Liver (tissue), 9 donors: ENCODE data around the gene CDH22. TPM values are rescaled to one million over a fixed set of nuclear protein-coding genes. Genes with fewer than 3 reads are reported as not detected.

Source experiments
- DNase-seq: peaks from one replicate; pipeline ENCODE4 v3.0.0-alpha.2; 2017; ENCODE audit warnings: low spot score
- H3K27ac ChIP-seq, 2 donors: one replicate each; pipeline ENCODE4 v1.7.0; 2013; ENCODE audit warnings: inconsistent platforms in 2 of 2, low read length in 2 of 2, control low read depth in 1 of 2, low read depth in 1 of 2, mild to moderate bottlenecking in 1 of 2
- H3K27me3 ChIP-seq, 4 donors: one replicate each; pipeline versions ENCODE4 v1.6.1 to v1.7.0; 2013; ENCODE audit warnings: low read length in 3 of 4, inconsistent platforms in 1 of 4, mild to moderate bottlenecking in 1 of 4, moderate library complexity in 1 of 4; ENCODE audit not compliant: control insufficient read depth in 4 of 4, insufficient read depth in 4 of 4
- H3K36me3 ChIP-seq, 4 donors: one replicate each; pipeline versions ENCODE4 v1.6.1 to v1.7.0; 2013; ENCODE audit warnings: low read length in 3 of 4, mild to moderate bottlenecking in 3 of 4, low read depth in 1 of 4, moderate library complexity in 1 of 4; ENCODE audit not compliant: control insufficient read depth in 4 of 4, insufficient read depth in 3 of 4
- H3K4me1 ChIP-seq, 4 donors: one replicate each; pipeline versions ENCODE4 v1.6.1 to v1.7.0; 2013; ENCODE audit warnings: low read length in 3 of 4, mild to moderate bottlenecking in 3 of 4, moderate library complexity in 1 of 4; ENCODE audit not compliant: control insufficient read depth in 4 of 4, insufficient read depth in 4 of 4
- H3K4me3 ChIP-seq, 3 donors: one replicate each; pipeline versions ENCODE4 v1.6.1 to v1.7.0; 2013; ENCODE audit warnings: low read length in 3 of 3, control low read depth in 1 of 3, low read depth in 1 of 3, mild to moderate bottlenecking in 1 of 3
- H3K9ac ChIP-seq, 2 donors: one replicate each; pipeline ENCODE4 v1.7.0; 2013; ENCODE audit warnings: low read length in 2 of 2, mild to moderate bottlenecking in 2 of 2, moderate library complexity in 2 of 2, control low read depth in 1 of 2, low read depth in 1 of 2
- H3K9me3 ChIP-seq, 4 donors: one replicate each; pipeline versions ENCODE4 v1.6.1 to v1.7.0; 2013; ENCODE audit warnings: low read length in 3 of 4; ENCODE audit not compliant: control insufficient read depth in 4 of 4
- ATF3 ChIP-seq: IDR thresholded peaks from 2 replicates; pipeline ENCODE4 v1.6.1; 2016; ENCODE audit warnings: antibody characterized with exemption
- CTCF ChIP-seq: fragments of 150-350 bp; IDR thresholded peaks from 2 replicates; pipeline ENCODE4 v1.5.1; 2017; ENCODE audit warnings: improper control_type of control experiment, low read depth, low read length; ENCODE audit not compliant: missing input control
- EGR1 ChIP-seq, 2 donors: IDR thresholded peaks; 2 replicates each; pipeline ENCODE4 v1.6.1; 2016 to 2018; ENCODE audit warnings: antibody characterized with exemption in 2 of 2, low read depth in 2 of 2
- FOXA1 ChIP-seq: IDR thresholded peaks from 2 replicates; pipeline ENCODE4 v1.6.1; 2016; ENCODE audit warnings: antibody characterized with exemption
- FOXA2 ChIP-seq: IDR thresholded peaks from 2 replicates; pipeline ENCODE4 v1.6.1; 2016; ENCODE audit warnings: antibody characterized with exemption
- GABPA ChIP-seq, 2 donors: IDR thresholded peaks in 1 of 2; conservative IDR thresholded peaks in 1 of 2; 2 replicates each; pipeline ENCODE4 v1.6.1; 2016; ENCODE audit warnings: antibody characterized with exemption in 2 of 2, mild to moderate bottlenecking in 1 of 2, moderate library complexity in 1 of 2
- HNF4A ChIP-seq, 2 donors: conservative IDR thresholded peaks; 2 replicates each; pipeline ENCODE4 v1.6.1; 2016; ENCODE audit warnings: antibody characterized with exemption in 2 of 2, mild to moderate bottlenecking in 2 of 2
- HNF4G ChIP-seq: IDR thresholded peaks from 2 replicates; pipeline ENCODE4 v1.6.1; 2016; ENCODE audit warnings: antibody characterized with exemption
- JUND ChIP-seq, 2 donors: IDR thresholded peaks; 2 replicates each; pipeline ENCODE4 v1.6.1; 2016; ENCODE audit warnings: antibody characterized with exemption in 2 of 2
- MAX ChIP-seq: IDR thresholded peaks from 2 replicates; pipeline ENCODE4 v1.6.1; 2016; ENCODE audit warnings: antibody characterized with exemption
- NR2F2 ChIP-seq: IDR thresholded peaks from 2 replicates; pipeline ENCODE4 v1.6.1; 2016; ENCODE audit warnings: antibody characterized with exemption
- RAD21 ChIP-seq, 2 donors: IDR thresholded peaks; 2 replicates each; pipeline ENCODE4 v1.6.1; 2016; ENCODE audit warnings: antibody characterized with exemption in 2 of 2, mild to moderate bottlenecking in 2 of 2
- REST ChIP-seq: IDR thresholded peaks from 2 replicates; pipeline ENCODE4 v1.6.1; 2016; ENCODE audit warnings: antibody characterized with exemption, mild to moderate bottlenecking
- RXRA ChIP-seq, 2 donors: IDR thresholded peaks; 2 replicates each; pipeline ENCODE4 v1.6.1; 2017 to 2018; ENCODE audit warnings: antibody characterized with exemption in 2 of 2, mild to moderate bottlenecking in 1 of 2
- SP1 ChIP-seq: IDR thresholded peaks from 2 replicates; pipeline ENCODE4 v1.6.1; 2018; ENCODE audit warnings: antibody characterized with exemption, mild to moderate bottlenecking
- TAF1 ChIP-seq: conservative IDR thresholded peaks from 2 replicates; pipeline ENCODE4 v1.6.1; 2016; ENCODE audit warnings: antibody characterized with exemption, mild to moderate bottlenecking
- YY1 ChIP-seq: IDR thresholded peaks from 2 replicates; pipeline ENCODE4 v1.6.1; 2016; ENCODE audit warnings: antibody characterized with exemption, mild to moderate bottlenecking
- ZBTB33 ChIP-seq: IDR thresholded peaks from 2 replicates; pipeline ENCODE4 v1.6.1; 2016; ENCODE audit warnings: antibody characterized with exemption
- WGBS: extraction: QIAGEN DNeasy Blood & Tissue Kit; methylation state at CpG from one replicate; pipeline ENCODE4 v1.1.7; 2013; 5-methylcytosine and 5-hydroxymethylcytosine counted together
- polyA plus RNA-seq, 2 donors: library from polyadenylated mRNA; stranded (reverse) in 1 of 2; unstranded in 1 of 2; fragments of 200-250 nt in 1 of 2; fragments of >200 nt in 1 of 2; fragmentation: Nextera tagmentation in 1 of 2; extraction: Ambion mirVana in 1 of 2; gene quantifications; one replicate each; pipeline versions ENCODE4 v1.2.1 to v1.2.3, GENCODE V29; 2013 to 2015
- total RNA-seq, 2 donors: library from RNA; depleted of rRNA; stranded (reverse); fragments of >200 nt; gene quantifications; one replicate each; pipeline ENCODE4 v1.2.3, GENCODE V29; 2014
- donor health status: healthy.
- donor health status: healthy.
- donor health status: healthy.
- donor health status: healthy.
- donor health status: healthy.

The CDH22 gene
- total and polyA plus RNA-seq, 4 donors = 0.02 TPM; not detected in 3

GRCh38 chr20:46346770-46347169, 38.5 kb upstream of the CDH22 start (continued):
- TF ChIP-seq REST (no peak), RAD21 (IDR thresholded peaks at IDR 0.05) (no peak), HNF4G (no peak), ATF3 (no peak), HNF4A (conservative IDR thresholded peaks at IDR 0.05) (no peak), GABPA (IDR thresholded peaks at IDR 0.05 in 1 of 2, conservative IDR thresholded peaks at IDR 0.05 in 1 of 2) (no peak)

GRCh38 chr20:46344488-46345162, 36.3 kb upstream of the CDH22 start:
- TF ChIP-seq GABPA (IDR thresholded peaks at IDR 0.05 in 1 of 2, conservative IDR thresholded peaks at IDR 0.05 in 1 of 2) (no peak), HNF4A (conservative IDR thresholded peaks at IDR 0.05) (no peak), HNF4G (no peak), TAF1 (no peak), YY1 (no peak), NR2F2 (no peak), MAX (no peak), FOXA1 (no peak), ATF3 (no peak), EGR1 (IDR thresholded peaks at IDR 0.05; ENCODE audit: low read depth in 2 of 2) (no peak), RAD21 (IDR thresholded peaks at IDR 0.05) (no peak), CTCF (no peak), JUND (IDR thresholded peaks at IDR 0.05) (no peak), REST (no peak), SP1 (no peak), ZBTB33 (no peak), RXRA (IDR thresholded peaks at IDR 0.05) (no peak), FOXA2 (no peak)
- Histone ChIP-seq H3K36me3 (peaks cover 0 to 2% (median 0%) of the 10 kb centered on the region in 4 donors), H3K4me1 (peaks cover 0 to 6% (median 2%) of the 10 kb centered on the region in 4 donors), H3K27ac (no peak overlapping the region), H3K9ac (no peak overlapping the region), H3K9me3 (no peaks in the 10 kb centered on the region), H3K4me3 (no peak overlapping the region), H3K27me3 (peaks cover 0 to 4% (median 1%) of the 10 kb centered on the region in 4 donors)
- 73% methylated on average over 8 of the region's 8 CpGs for WGBS
- DNase-seq = no peak
